Activated CD8-positive, alpha-beta memory T cell treated with anti-CD3 and anti-CD28 coated beads, Interleukin-2, amount 50 U/mL, for 1 hour (primary cell): ENCODE measurements around the gene TSPAN4.

ENCODE experiments used
- DNase-seq: peaks from one replicate; pipeline ENCODE4 v3.0.0-alpha.2; 2020; ENCODE audit errors: extremely low read depth

The TSPAN4 gene

GRCh38 chr11:865462-866430 lies 23.1 kb downstream of the TSPAN4 start:
- DNase-seq: no peak

GRCh38 chr11:866481-866880 lies 23.8 kb downstream of the TSPAN4 start:
- DNase-seq: no peak

- no peak for DNase-seq
Observed at GRCh38 chr11:867856-868358, 25.3 kb downstream of the TSPAN4 start.

GRCh38 chr11:868394-868793 lies 25.7 kb downstream of the TSPAN4 start:
- no peak for DNase-seq

- no peak for DNase-seq
Observed at GRCh38 chr11:868802-869201, 26.1 kb downstream of the TSPAN4 start.

GRCh38 chr11:869399-870126 lies 26.9 kb downstream of the TSPAN4 start:
- no peak for DNase-seq

- DNase-seq: no peak
Observed at GRCh38 chr11:870127-870413, 27.4 kb downstream of the TSPAN4 start.

- no peak for DNase-seq
Observed at GRCh38 chr11:870418-870817, 27.8 kb downstream of the TSPAN4 start.

- no peak for DNase-seq
Observed at GRCh38 chr11:871472-871871, 28.8 kb downstream of the TSPAN4 start.

- DNase-seq: no peak
Observed at GRCh38 chr11:872799-873198, 30.1 kb downstream of the TSPAN4 start.

GRCh38 chr11:873706-874105 lies 31.1 kb downstream of the TSPAN4 start:
- DNase-seq: no peak

- no peak for DNase-seq
Observed at GRCh38 chr11:875203-875602, 32.6 kb downstream of the TSPAN4 start.

- DNase-seq: no peak
Observed at GRCh38 chr11:875769-876301, 33.2 kb downstream of the TSPAN4 start.

GRCh38 chr11:876545-876944 lies 33.9 kb downstream of the TSPAN4 start:
- no peak for DNase-seq

GRCh38 chr11:877565-877964 lies 34.9 kb downstream of the TSPAN4 start:
- no peak for DNase-seq

- DNase-seq: no peak
Observed at GRCh38 chr11:880447-880846, 37.8 kb downstream of the TSPAN4 start.

- no peak for DNase-seq
Observed at GRCh38 chr11:882596-882995, 39.9 kb downstream of the TSPAN4 start.

- no peak for DNase-seq
Observed at GRCh38 chr11:883527-883926, 40.9 kb downstream of the TSPAN4 start.

GRCh38 chr11:884578-885070 lies 42.0 kb downstream of the TSPAN4 start:
- DNase-seq: no peak

GRCh38 chr11:886568-886967 lies 43.9 kb downstream of the TSPAN4 start:
- DNase-seq: no peak

GRCh38 chr11:887589-887988 lies 44.9 kb downstream of the TSPAN4 start:
- DNase-seq: no peak
